NOMO-1 treated with DMSO at 0.1 percent for 48 hours (cell line): Measurements from ENCODE around the gene RUNX1.

Source experiments
- DNase-seq: peaks from one replicate; lab custom pipeline; 2025; ENCODE audit not compliant: unreplicated experiment; lab: John Stamatoyannopoulos, UW

The RUNX1 gene

DNA sequence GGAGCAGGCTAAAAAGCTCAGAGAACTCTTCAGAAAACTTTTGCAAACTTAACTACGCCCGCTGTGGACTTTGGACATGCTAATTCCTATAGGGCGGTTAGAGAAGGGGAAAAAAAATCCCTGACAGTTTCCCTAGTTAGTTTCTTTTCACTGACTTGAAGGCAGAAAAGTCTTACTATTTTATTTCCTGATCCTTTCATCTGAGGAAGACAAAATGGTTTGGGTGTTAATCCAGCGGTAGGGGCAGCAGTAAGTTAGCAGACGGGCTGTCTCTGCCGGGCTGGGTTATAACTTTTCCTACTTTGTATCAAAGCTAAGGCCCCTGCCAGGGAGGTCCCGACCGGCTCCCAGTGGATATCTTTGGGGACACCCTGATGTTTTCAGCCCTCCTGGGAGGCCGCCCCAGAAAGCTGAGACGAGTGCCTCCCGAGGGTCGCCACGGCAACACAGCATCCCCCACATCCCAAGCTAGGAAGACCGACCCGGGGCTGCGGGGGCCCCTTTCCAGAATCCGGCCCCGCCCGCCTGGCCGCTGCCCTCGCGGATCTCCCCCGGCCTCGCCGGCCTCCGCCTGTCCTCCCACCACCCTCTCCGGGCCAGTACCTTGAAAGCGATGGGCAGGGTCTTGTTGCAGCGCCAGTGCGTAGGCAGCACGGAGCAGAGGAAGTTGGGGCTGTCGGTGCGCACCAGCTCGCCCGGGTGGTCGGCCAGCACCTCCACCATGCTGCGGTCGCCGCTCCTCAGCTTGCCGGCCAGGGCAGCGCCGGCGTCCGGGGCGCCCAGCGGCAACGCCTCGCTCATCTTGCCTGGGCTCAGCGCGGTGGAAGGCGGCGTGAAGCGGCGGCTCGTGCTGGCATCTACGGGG is 162.6 kb downstream of the RUNX1 start:
- no peak for DNase-seq

GRCh38 chr21:34885626-34886239 is 163.4 kb downstream of the RUNX1 start:
- DNase-seq, result no peak

DNA sequence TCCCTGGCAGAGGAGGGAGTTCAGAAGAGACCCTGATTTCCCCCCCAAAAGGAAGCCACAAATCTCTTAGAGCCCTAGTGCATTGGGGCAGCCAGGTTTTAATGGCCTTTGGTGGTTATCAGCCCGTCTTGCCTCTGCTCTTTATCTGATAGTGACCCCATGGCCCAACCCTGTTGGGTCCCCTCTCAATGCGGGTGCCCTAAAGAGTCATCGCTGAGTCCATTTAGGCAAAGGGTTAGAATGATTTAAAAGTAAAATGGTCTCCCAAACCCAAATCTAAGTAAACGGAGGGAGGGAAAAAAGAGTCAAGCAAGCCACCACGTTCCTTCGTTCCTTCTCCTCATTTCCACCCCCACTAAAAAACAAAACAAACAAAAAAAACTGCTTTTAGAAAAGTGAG is 164.0 kb downstream of the RUNX1 start:
- no peak for DNase-seq

GRCh38 chr21:34884346-34884929 is 164.7 kb downstream of the RUNX1 start:
- DNase-seq, result no peak

GRCh38 chr21:34883491-34884271 is 165.4 kb downstream of the RUNX1 start:
- DNase-seq, result peak; percentile 40

GRCh38 chr21:34882719-34883131 is 166.4 kb downstream of the RUNX1 start:
- DNase-seq, result peak; percentile 88

DNA sequence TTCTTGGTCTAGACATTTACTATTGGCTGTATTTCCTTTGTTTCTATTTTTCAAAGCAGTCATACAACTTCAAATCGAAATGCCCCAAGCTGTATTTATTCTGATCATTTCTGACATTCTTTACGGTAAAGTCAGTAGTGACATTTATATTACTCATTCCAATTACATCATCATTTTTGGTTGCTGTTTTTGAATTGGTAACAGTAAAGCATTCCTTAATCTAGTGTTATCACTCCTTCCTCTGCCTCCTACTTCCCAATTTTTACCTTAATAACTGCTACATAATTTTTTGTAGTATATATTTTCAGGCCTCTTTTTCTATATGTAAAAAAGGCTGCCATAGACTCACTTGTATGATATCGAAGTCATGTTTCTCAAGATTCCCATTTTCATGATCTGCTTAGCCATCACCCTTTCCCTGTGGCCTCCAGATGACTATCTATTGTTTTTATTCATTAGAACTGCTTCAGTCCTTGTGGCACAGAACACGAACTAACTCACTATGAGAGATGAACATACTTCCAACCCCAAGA is 167.2 kb downstream of the RUNX1 start:
- no peak for DNase-seq

DNA sequence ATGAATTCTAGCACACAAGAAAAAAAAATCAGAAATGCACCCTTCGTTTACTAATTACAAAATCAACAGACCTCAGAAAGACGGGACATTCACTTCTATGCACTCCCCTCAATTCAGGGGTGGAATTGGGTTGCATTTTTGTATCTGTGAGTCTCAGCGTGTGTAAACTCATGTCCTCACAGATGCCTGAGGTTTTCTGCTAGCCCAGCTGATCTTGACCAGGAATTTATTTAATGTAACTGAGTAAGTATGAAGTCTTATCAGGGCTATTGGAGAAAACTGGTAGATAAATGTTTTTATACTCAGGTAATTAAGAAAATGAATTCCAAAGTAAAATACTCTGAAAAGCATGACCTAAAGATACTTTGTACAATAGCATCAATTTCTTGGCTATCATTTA is 167.7 kb downstream of the RUNX1 start:
- DNase-seq, result no peak

- no peak for DNase-seq
These were observed 168.7 kb downstream of the RUNX1 start for GRCh38 chr21:34880401-34880800.

DNA sequence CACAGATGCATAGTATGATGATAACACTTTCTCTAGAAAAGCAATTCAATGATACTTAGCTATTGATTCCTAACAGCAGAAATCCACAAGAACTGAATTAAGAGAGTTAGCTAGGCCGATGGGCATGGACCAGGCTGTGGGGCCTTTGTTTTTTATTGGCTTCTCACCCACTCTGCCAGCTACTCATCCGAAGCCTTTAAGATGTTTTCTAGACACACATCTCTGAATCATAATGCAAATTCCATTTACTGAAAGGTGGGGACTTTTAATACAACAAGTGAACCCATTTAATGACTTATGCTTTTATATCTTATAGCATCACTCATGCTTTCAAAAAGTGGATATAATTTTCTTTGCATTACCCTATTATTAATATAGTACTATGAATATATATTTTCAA is 170.2 kb downstream of the RUNX1 start:
- no peak for DNase-seq

DNA sequence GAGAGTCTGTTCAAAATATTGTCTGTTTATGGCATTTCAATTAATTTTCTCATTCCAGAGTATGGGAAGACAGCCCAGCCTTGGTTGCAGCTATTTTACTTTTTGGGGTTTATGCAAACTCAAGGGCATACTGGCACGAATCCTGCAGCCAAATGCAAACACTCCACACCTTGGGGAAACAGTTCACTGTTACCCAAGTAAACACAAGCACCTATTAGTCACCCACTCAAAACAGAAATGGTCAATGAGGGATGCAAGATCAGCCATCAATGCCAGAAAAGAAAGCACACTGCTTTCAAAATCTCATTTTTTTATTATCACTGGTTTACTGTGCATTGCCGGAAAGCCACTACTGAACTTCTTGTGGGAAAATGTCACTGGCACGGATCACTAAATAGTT is 170.6 kb downstream of the RUNX1 start:
- DNase-seq, result no peak

- no peak for DNase-seq
These were observed 171.5 kb downstream of the RUNX1 start for GRCh38 chr21:34877485-34878128.

DNA sequence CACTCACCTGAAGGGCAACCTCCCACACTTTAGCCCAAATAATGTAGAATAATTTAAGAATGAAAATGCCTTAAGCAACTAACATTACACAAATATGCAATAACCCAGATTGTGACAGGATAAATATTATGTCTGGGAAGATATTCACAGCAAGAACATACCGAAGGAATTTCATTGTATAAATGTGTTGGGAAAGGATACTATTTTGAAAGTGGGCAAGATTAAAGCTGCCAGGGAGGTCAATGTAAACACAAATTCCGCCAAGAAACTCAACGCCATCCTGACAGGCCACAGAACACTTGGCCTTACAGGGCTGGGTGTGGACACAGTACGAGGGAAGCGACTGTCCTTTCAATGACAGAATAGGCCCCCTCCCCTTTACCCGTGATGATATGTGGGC is 173.3 kb downstream of the RUNX1 start:
- DNase-seq, result no peak

DNA sequence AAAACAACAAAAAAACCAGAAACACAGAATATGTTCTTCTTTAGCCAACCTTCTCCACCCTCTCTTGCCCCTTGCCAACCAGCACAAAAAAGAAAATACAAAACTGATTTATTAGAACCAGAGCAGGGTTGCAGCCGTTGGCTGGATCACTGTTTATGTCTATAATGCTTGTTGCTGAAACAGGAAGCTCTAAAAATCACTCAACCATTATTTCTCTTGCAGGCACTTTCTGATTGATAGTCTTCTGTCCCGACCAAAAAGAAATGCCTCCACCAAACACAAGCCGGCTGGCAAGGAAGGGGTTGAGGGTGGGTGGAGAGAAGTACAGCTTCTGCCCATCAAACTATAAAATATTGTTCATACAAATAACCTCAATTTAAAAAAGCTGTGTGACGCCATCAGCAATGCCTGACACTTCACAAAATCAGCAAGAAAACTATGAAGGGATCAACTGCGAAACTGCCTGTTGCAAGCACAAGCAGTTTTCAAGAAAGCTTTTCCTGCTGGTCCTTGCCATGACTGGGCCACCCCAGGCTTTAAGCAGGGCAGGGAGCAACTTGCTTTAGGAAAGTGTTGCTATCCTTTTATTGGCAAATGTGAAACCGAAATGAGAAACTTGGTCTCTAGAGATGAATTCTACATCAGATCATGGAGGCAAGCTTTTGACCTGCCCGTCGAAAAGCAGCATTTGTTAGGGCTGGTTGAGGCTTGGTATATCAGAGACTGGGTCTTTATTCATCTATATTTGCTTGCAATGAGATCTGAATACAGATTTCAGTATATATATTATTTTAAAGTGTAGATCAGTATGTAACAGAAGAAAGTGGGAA is 174.2 kb downstream of the RUNX1 start:
- DNase-seq, result peak; percentile 59

DNA sequence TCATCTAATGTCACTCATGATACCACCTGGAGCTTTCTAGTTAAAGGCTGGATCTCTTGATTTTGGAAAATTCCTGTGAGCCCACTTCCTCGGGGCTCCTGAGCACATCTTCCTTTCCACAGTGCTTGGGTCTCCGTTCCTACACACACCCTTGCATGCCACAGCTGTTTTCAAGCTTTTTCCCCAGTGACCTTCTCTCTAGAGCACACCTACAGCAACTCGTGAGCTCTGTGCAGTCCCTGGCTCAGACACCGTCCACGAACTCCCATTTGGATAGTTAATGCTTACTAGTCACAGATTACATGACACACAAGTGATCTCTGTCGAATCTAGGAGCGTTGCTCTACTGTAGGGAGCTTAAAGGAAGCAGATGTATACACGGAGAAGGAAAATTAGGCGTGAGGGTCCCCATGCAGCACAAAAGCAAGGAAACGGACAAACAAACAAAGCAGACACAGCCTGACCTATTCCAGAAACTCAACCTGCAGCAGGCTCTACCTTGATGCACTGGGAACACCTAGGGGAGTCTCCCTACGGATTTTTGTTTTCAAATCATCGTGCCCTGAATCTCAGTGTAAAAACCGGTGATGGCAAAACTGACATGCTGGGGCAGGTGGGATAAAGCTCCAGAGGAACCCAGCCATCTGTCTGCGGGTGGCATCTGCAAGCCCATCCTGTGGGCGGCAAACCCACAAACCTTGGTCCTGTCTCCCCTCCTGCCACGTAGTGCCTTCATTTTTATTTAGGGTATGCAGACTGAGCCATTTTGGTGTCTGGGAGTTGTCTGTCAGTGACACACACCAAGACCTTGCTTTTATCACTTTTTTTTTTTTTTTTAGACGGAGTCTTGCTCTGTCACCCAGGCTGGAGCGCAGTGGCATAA is 177.8 kb downstream of the RUNX1 start:
- DNase-seq, result no peak

- no peak for DNase-seq
These were observed 178.9 kb downstream of the RUNX1 start for GRCh38 chr21:34870246-34870645.

DNA sequence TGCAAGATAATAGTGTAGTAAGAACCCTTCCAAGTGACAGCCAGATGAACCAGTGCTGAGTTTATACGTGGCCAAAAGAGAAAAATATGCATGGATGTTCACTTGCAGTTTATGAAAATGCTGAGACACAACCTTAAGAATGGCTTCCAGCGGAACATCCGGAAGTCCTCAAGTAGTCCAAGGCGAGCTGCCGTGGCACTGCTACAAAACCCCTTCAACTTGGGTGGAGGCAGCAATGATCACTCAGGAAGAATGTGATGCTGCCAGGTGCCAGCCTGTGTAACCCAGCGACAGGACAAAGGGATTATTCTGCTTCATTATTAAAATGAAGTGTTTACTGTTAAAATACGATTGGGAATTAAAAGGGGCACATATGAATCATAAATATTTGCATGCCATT is 179.6 kb downstream of the RUNX1 start:
- DNase-seq, result no peak

DNA sequence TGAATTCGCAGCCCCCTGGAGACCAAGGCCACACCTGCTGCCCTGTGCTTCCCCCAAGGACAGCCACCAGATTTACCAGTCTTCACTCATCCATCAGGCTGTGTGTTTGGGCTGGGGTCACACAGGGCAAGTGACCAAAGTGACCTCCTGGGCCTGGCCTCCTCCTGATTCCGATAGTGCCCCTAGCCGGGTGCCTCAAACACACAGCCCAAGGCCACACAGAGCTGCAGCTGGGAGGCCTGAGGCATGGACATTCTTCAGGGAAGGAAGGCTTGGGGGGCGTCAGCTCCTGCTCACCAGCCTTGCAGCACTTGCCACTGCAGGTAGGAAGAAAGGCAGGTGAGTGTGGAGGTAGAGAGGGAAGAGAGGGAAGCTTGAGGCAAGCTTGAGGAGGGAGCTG is 181.3 kb downstream of the RUNX1 start:
- DNase-seq, result no peak
